Activated naive CD8-positive, alpha-beta T cell treated with anti-CD3 and anti-CD28 coated beads for 36 hours (primary cell): ENCODE data around the gene KCNS3. TPM values are rescaled to one million over a fixed set of nuclear protein-coding genes. Genes with fewer than 3 reads are reported as not detected.

ENCODE experiments used
- DNase-seq: peaks from one replicate; pipeline ENCODE4 v3.0.0; 2021
- H3K27ac Mint-ChIP-seq: one replicate; pipeline ENCODE4 v1.8.0; 2022; ENCODE audit warnings: mild to moderate bottlenecking, moderate library complexity, mixed read lengths
- H3K27me3 Mint-ChIP-seq: one replicate; pipeline ENCODE4 v1.8.0; 2022; ENCODE audit warnings: mild to moderate bottlenecking, mixed read lengths
- H3K36me3 Mint-ChIP-seq: one replicate; pipeline ENCODE4 v1.8.0; 2021; ENCODE audit warnings: mild to moderate bottlenecking, mixed read lengths
- H3K4me1 Mint-ChIP-seq: one replicate; pipeline ENCODE4 v1.8.0; 2021; ENCODE audit warnings: mixed read lengths
- H3K4me3 Mint-ChIP-seq: one replicate; pipeline ENCODE4 v1.8.0; 2022; ENCODE audit warnings: mild to moderate bottlenecking, moderate library complexity, mixed read lengths
- H3K9me3 Mint-ChIP-seq: one replicate; pipeline ENCODE4 v1.8.0; 2022; ENCODE audit warnings: mixed read lengths
- total RNA-seq, 2 experiments: library from RNA; stranded (reverse); gene quantifications; one replicate each; pipeline ENCODE4 v1.2.3, GENCODE V29; 2021

The KCNS3 gene
- total RNA-seq = not detected

DNA sequence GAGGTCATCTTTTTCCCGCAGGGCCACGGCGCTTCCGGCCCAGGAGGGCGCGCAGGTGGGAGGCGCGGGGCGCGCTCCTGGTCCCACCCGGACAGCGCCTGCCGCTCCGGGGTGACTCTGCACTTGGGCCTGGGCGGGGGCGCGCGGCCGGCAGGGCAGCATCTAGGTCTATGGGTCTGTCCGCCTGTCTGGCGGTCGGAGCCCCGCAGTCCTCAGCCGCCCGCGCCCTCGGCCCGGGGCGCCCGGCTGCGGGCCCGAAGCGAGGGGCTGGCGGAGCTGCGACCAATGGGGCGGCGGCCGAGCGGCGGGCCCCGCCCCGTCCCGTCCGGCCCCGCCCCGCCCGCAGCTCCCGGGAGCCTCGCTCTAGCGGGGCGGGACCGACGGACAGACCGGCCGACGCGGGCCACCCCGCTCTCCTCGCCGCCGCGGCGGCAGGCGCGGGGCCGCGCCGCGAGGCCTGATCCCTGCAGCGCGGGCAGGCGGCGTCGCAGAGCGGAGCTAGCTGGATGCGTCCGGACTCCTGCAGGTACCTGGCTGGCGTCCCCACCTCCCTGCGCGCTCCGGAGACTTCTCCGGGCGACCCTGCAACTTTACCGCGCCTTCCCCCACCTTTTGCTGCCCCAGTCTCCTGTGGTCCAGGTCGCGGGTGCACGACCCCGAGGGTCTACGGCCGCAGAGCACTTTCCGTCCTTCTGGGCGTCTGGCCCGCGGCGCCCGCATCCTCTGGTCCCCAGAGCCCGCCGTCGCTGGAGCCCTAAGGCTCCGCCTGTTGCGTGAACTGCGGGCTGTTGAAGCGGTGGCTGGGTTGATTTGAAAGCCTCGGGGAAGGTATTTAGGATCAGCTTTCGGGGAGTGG is at the start of gene KCNS3:
TSS of gene KCNS3 (plus strand) at position 387 of the 856 bp plus-strand sequence. CDS start 52,342 bp downstream, outside the sequence.
- peaks cover 5% of the 10 kb centered on the region for H3K4me1 Mint-ChIP-seq
- no peaks in the 10 kb centered on the region for H3K9me3 Mint-ChIP-seq
- DNase-seq = peak; percentile 20
- peak within 1 kb of the TSS; percentile 72 for H3K4me3 Mint-ChIP-seq
- H3K27me3 Mint-ChIP-seq = peaks cover 85% of the 10 kb centered on the region
- H3K27ac Mint-ChIP-seq = no peak within 1 kb of the TSS
- H3K36me3 Mint-ChIP-seq = no peaks in the 10 kb centered on the region

- Mint-ChIP-seq H3K4me1 (no peaks in the 10 kb centered on the region), H3K36me3 (no peaks in the 10 kb centered on the region), H3K27ac (no peak overlapping the region), H3K27me3 (peaks cover 51% of the 10 kb centered on the region), H3K9me3 (no peaks in the 10 kb centered on the region), H3K4me3 (no peak overlapping the region)
- peak; percentile 47 for DNase-seq
Observed at GRCh38 chr2:17830053-17831034, 48.1 kb upstream of the KCNS3 start.

- H3K4me1 Mint-ChIP-seq = no peaks in the 10 kb centered on the region
- no peaks in the 10 kb centered on the region for H3K9me3 Mint-ChIP-seq
- H3K4me3 Mint-ChIP-seq = no peak overlapping the region
- H3K27ac Mint-ChIP-seq = no peak overlapping the region
- peaks cover 31% of the 10 kb centered on the region for H3K27me3 Mint-ChIP-seq
- DNase-seq = no peak
- no peaks in the 10 kb centered on the region for H3K36me3 Mint-ChIP-seq
Observed at GRCh38 chr2:17835516-17835915, 43.0 kb upstream of the KCNS3 start.

DNA sequence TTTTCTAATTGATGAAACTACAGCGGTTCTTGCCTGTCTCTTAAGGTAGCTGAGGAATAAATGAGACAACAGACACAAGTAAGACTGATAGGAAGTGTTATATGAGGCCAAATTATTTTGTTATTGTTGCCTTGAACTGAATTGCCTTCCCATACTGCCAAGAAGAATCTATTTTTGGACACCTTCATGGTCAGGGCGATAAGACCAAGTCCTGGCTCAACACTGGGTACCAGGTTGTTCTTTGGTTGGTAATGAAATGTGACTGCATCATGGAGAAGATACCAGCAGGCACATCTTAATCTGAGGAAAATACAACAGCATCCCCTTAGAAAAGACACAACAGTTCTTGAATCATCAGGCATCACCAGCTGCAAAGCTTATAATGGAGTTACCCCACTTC is 38.5 kb upstream of the KCNS3 start:
- Mint-ChIP-seq H3K27me3 (peaks cover 14% of the 10 kb centered on the region), H3K4me1 (no peaks in the 10 kb centered on the region), H3K9me3 (no peaks in the 10 kb centered on the region), H3K27ac (no peak overlapping the region), H3K4me3 (no peak overlapping the region), H3K36me3 (no peaks in the 10 kb centered on the region)
- DNase-seq = no peak

- no peak overlapping the region for H3K27ac Mint-ChIP-seq
- peaks cover 6% of the 10 kb centered on the region for H3K27me3 Mint-ChIP-seq
Observed at GRCh38 chr2:17843457-17843856, 35.0 kb upstream of the KCNS3 start.

GRCh38 chr2:17845806-17846205 is 32.7 kb upstream of the KCNS3 start:
- no peak overlapping the region for H3K4me3 Mint-ChIP-seq
- no peaks in the 10 kb centered on the region for H3K36me3 Mint-ChIP-seq
- H3K9me3 Mint-ChIP-seq = no peaks in the 10 kb centered on the region
- no peaks in the 10 kb centered on the region for H3K4me1 Mint-ChIP-seq
- no peak for DNase-seq
- H3K27me3 Mint-ChIP-seq = peaks cover 3% of the 10 kb centered on the region
- no peak overlapping the region for H3K27ac Mint-ChIP-seq

More at GRCh38 chr2:17843457-17843856, 35.0 kb upstream of the KCNS3 start:
- Mint-ChIP-seq H3K36me3 (no peaks in the 10 kb centered on the region), H3K9me3 (no peaks in the 10 kb centered on the region), H3K4me3 (no peak overlapping the region), H3K4me1 (no peaks in the 10 kb centered on the region)
- DNase-seq = no peak

DNA sequence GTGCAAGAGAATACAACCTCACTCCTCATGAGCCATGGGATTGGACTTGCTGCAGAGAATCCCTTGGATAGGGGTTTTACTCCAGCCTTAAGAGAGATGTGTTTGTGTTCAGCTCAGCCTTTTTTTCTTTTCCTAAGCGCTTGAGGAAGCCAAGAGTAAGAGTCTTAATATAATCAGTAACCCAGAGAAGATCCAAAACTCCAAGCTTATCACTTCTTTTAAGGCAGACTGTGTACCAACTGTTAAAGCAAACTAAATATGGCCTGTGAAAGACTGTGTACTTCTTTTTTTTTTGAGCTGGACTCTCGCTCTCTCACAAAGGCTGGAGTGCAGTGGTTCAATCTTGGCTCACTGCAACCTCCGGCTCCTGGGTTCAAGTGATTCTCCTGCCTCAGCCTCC is 31.8 kb upstream of the KCNS3 start:
- Mint-ChIP-seq H3K36me3 (no peaks in the 10 kb centered on the region), H3K9me3 (no peaks in the 10 kb centered on the region), H3K27me3 (peaks cover 3% of the 10 kb centered on the region), H3K27ac (no peak overlapping the region), H3K4me3 (no peak overlapping the region), H3K4me1 (no peaks in the 10 kb centered on the region)
- no peak for DNase-seq

DNA sequence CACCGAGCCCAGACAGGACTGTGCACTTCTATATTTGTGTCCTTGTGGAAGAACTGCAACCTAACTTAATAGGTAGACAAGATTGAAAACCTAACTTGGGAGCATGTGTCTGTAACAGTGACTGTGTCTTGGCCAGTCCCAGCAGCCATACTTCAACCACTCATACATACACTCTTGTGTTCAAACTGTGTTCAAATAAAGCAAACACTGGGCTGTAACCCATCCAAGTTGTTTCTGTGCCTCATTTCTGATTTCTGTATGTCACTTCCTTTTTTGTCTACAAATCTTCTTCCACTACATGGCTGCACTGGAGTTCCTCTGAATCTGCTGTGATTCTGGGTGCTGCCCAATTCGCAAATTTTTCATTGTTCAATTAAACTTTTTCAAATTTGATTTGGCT is 31.2 kb upstream of the KCNS3 start:
- no peak for DNase-seq
- Mint-ChIP-seq H3K27me3 (peaks cover 6% of the 10 kb centered on the region), H3K36me3 (no peaks in the 10 kb centered on the region), H3K4me1 (no peaks in the 10 kb centered on the region), H3K4me3 (no peak overlapping the region), H3K9me3 (no peaks in the 10 kb centered on the region), H3K27ac (no peak overlapping the region)

DNA sequence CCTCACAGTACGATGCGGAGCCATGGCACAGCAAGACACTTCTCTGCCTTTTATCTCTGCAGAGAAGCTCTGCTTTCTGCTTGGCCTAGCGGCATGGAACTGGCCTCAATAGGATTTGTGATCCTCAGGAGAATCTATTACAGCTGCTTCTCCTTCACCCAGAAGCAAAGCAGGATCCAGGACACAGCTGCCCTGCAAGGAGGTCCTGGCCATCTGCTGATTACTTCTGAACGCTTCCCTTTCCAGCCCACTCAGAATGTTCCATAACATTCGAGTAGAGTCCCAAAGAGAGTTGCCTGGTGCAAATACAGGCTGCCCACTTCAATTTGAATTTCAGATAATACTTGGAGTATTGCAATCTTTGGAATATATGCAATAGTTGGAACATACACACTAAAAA is 29.2 kb upstream of the KCNS3 start:
- H3K4me1 Mint-ChIP-seq = no peaks in the 10 kb centered on the region
- no peak overlapping the region for H3K4me3 Mint-ChIP-seq
- no peak for DNase-seq
- H3K27me3 Mint-ChIP-seq = peaks cover 8% of the 10 kb centered on the region
- no peaks in the 10 kb centered on the region for H3K9me3 Mint-ChIP-seq
- H3K27ac Mint-ChIP-seq = no peak overlapping the region
- no peaks in the 10 kb centered on the region for H3K36me3 Mint-ChIP-seq

DNA sequence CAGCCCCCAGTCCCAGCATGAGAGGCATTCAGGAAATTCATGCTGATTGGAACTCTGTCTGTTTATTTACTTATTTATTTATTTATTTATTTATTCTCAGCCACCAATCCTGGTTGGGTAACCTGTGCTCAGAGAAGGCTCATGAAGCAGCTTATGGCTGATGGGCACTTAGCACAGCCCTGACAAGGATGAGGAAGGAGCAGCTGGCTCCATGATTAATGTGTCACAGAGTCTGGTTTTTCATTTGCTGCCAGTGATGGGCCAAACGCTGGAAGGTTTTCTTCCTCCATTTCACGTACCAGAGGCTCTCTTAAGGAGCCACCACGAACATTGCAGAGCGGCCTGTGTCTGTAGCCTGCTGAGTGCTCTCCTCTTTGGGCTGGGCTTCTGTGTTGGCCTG is 28.3 kb upstream of the KCNS3 start:
- Mint-ChIP-seq H3K27me3 (peaks cover 11% of the 10 kb centered on the region), H3K4me3 (no peak overlapping the region), H3K4me1 (no peaks in the 10 kb centered on the region), H3K36me3 (no peaks in the 10 kb centered on the region), H3K9me3 (no peaks in the 10 kb centered on the region), H3K27ac (no peak overlapping the region)
- DNase-seq = no peak

- no peak overlapping the region for H3K4me3 Mint-ChIP-seq
- no peaks in the 10 kb centered on the region for H3K36me3 Mint-ChIP-seq
- H3K9me3 Mint-ChIP-seq = no peaks in the 10 kb centered on the region
- no peak overlapping the region for H3K27ac Mint-ChIP-seq
- peaks cover 21% of the 10 kb centered on the region for H3K27me3 Mint-ChIP-seq
- DNase-seq = peak; percentile 17
- H3K4me1 Mint-ChIP-seq = no peaks in the 10 kb centered on the region
Observed at GRCh38 chr2:17851731-17852585, 26.5 kb upstream of the KCNS3 start.

GRCh38 chr2:17853799-17854198 is 24.7 kb upstream of the KCNS3 start:
- Mint-ChIP-seq H3K27ac (no peak overlapping the region), H3K9me3 (no peaks in the 10 kb centered on the region)

GRCh38 chr2:17857021-17857420 is 21.4 kb upstream of the KCNS3 start:
- Mint-ChIP-seq H3K36me3 (no peaks in the 10 kb centered on the region), H3K27ac (no peak overlapping the region), H3K4me1 (no peaks in the 10 kb centered on the region), H3K9me3 (no peaks in the 10 kb centered on the region), H3K27me3 (peaks cover 35% of the 10 kb centered on the region), H3K4me3 (no peak overlapping the region)
- DNase-seq = no peak

More at GRCh38 chr2:17853799-17854198, 24.7 kb upstream of the KCNS3 start:
- no peak for DNase-seq
- no peaks in the 10 kb centered on the region for H3K4me1 Mint-ChIP-seq
- H3K4me3 Mint-ChIP-seq = no peak overlapping the region
- H3K27me3 Mint-ChIP-seq = peaks cover 30% of the 10 kb centered on the region
- H3K36me3 Mint-ChIP-seq = no peaks in the 10 kb centered on the region

- Mint-ChIP-seq H3K4me3 (no peak overlapping the region), H3K27me3 (peaks cover 34% of the 10 kb centered on the region), H3K9me3 (no peaks in the 10 kb centered on the region), H3K27ac (no peak overlapping the region), H3K36me3 (no peaks in the 10 kb centered on the region), H3K4me1 (no peaks in the 10 kb centered on the region)
- DNase-seq = no peak
Observed at GRCh38 chr2:17858064-17858463, 20.4 kb upstream of the KCNS3 start.
